ENCODE results near the gene PAWR.
"Not testable (repeated sequence)": the region's sequence is repeated elsewhere in the genome, so short reads cannot be mapped to it uniquely, and the experiment has no call there.

Gene PAWR

DNA sequence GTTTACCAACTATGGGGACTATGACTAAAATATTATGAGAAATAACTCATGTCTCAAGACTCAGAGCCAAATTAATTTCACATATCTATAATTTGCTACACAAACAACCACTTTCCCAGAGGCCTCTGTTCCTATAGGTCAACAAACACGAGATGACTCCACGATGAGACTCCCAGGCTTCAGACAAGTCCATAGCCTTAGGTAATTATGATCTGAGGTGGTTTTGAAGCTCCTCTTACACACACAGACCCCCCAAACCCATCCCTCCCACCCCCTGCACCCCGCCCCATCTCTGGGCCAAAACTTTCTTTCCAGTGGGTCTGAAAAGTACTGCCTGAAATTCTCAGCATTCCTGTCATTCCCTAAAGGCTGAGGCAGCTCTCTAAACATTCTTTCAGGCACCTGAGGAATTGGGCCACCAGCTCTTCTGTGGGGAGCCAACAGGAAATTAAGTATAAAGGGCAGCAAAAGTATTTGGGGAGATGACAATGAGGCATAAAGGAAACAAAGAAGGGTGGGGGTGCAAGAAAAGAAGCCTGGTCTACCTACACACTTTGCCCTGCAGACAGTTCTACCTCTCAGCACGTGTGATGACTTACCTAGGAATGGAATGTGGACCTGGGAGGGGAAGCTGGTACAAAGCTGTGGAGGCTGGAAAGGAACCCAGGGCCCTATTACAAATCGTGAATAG lies 143.6 kb downstream of the PAWR start:
- no peak for DNase-seq

DNA sequence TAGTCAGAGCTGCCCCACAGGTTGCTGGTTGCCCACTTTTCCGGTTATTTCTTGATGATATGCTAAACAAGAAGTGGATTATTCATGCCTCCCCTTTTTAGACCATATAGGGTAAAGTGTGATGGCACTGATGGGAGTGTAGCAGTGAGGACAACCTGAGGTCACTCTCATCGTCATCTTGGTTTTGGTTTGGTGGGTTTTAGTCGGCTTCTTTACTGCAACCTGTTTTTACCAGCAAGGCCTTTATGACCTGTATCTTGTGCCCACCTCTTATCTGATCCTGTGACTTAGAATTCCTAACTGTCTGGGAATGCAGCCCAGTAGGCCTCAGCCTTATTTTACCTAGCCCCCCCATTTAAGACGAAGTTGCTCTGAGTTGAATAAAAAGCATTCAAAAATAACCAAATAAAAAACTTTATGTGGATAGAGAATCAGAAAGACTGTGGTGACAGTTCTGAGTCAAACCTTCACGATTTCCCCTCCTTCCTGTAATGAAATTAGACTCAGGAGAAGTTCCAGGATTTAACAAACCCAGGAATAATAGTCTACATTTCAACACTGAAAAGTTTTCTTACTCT lies 144.2 kb downstream of the PAWR start:
- no peak for DNase-seq

DNA sequence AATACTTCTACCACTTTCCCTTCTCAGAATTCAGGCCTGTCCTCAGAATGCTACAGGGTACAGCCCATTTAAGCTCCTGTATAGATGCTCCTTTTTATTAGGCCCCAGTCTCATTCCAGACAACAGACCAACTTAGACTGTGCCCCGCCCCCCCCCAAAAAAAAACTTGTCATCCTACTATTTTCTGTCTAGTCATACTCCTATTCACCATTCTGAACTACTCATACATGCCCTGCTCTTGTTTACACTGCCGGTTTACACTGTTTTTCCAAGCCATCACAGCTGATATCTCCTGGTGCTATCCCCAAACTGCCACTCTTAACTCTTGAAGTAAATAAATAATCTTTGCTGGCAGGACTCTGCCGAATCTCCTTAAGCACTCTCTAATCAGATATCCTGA lies 146.3 kb downstream of the PAWR start:
- DNase-seq, result not testable (repeated sequence)

DNA sequence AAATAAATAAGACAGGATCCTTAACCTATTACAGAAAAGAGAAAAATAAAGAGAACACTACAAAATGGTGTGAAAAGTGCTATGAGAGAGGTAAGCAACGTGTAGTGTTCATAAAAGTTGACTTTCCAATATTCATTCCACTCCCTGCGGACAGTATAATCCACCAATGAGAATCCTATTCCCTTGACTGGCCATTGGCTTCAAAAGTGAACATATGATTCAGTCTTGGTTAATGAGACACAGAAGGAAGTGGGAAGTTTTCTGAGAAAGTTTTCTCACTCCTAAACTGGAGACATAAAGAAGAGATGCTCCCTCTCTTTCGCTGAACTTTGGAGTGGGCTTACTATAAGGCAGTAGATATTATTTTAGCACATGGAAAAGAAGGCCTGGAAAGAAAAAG lies 153.1 kb downstream of the PAWR start:
- no peak for DNase-seq

DNA sequence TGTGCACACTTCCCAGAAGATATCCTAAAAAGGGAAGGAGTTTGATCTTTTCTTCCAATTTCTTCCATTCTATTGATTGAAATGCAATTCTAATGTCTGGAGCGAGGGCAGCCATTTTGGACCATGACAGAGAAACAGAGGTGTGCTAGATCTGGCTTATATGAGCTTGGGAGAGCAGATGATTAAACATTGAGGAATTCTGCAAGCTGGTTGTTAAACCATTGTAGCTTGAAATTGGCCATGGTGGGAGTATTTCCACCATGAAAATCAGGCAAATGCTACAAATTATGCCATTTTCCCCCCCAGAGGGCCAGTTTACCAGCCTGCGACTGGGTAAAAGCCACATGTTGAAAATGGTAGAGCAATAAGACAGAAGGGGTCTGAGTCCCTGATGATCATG lies 155.0 kb downstream of the PAWR start:
- DNase-seq, result no peak
